ENCODE results near the gene IL2RA.

- TF ChIP-seq, protein P1, sequence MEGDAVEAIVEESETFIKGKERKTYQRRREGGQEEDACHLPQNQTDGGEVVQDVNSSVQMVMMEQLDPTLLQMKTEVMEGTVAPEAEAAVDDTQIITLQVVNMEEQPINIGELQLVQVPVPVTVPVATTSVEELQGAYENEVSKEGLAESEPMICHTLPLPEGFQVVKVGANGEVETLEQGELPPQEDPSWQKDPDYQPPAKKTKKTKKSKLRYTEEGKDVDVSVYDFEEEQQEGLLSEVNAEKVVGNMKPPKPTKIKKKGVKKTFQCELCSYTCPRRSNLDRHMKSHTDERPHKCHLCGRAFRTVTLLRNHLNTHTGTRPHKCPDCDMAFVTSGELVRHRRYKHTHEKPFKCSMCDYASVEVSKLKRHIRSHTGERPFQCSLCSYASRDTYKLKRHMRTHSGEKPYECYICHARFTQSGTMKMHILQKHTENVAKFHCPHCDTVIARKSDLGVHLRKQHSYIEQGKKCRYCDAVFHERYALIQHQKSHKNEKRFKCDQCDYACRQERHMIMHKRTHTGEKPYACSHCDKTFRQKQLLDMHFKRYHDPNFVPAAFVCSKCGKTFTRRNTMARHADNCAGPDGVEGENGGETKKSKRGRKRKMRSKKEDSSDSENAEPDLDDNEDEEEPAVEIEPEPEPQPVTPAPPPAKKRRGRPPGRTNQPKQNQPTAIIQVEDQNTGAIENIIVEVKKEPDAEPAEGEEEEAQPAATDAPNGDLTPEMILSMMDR (optimal IDR thresholded peaks at IDR 0.05 in 1 of 3, IDR thresholded peaks at IDR 0.05 in 1 of 3, conservative IDR thresholded peaks at IDR 0.05 in 1 of 3; ENCODE audit: extremely low read depth in 1 of 3, insufficient read depth in 2 of 3, low read length in 3 of 3) = no peak
- TF ChIP-seq EZH2 (IDR thresholded peaks at IDR 0.05; ENCODE audit: low read length) = no peak
Measured at GRCh38 chr10:6048281-6049030, 13.7 kb downstream of the IL2RA start.
